Measurements from ENCODE around the gene RPUSD1.
"Not testable (repeated sequence)": the region's sequence is repeated elsewhere in the genome, so short reads cannot be mapped to it uniquely, and the experiment has no call there.

RPUSD1 gene

DNA sequence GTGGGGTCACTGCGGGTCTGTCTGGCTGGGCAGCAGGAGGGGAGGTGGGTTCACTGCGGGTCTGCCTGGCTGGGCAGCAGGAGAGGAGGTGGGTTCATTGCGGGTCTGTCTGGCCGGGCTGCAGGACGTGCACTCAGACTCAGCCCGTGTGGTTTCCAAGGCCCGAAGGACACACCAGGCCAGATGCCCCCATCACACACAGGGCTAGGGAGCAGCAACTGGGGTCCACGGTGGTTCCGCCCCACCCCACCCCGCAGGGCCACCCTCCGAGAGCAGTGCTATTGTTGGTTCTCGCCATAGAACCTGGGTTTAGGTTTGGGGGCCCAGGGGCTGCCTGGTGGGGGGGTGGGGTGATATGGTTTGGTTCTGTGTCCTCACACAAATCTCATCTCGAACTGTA is 41.5 kb downstream of the RPUSD1 start:
- Histone ChIP-seq H3K4me2 (ENCODE audit: low read depth, low read length, poor library complexity, severe bottlenecking) (no peak overlapping the region), H3K36me3 (ENCODE audit: low read length) (no peaks in the 10 kb centered on the region), H3K9me2 (replicated peaks; ENCODE audit: insufficient read depth, low read length) (no peaks in the 10 kb centered on the region), H3K27ac (ENCODE audit: low read depth, low read length) (no peak overlapping the region), H3K27me3 (ENCODE audit: low read length) (no peaks in the 10 kb centered on the region), H3K79me2 (ENCODE audit: insufficient read depth, low read length) (no peaks in the 10 kb centered on the region), H3K9ac (ENCODE audit: low read length) (no peak overlapping the region), H4K20me1 (ENCODE audit: low read depth, low read length) (no peaks in the 10 kb centered on the region), H3K4me3 (ENCODE audit: insufficient read depth, low read length, poor library complexity, severe bottlenecking) (no peak overlapping the region), H3F3A (ENCODE audit: insufficient read depth) (no peaks in the 10 kb centered on the region), H2AFZ (ENCODE audit: low read depth, low read length, severe bottlenecking) (no peak overlapping the region), H3K9me3 (ENCODE audit: insufficient read depth, low read length) (no peaks in the 10 kb centered on the region)
- TF ChIP-seq EZH2phosphoT487 (conservative IDR thresholded peaks at IDR 0.05; ENCODE audit: low read length) = no peak
- TF ChIP-seq, protein P1, sequence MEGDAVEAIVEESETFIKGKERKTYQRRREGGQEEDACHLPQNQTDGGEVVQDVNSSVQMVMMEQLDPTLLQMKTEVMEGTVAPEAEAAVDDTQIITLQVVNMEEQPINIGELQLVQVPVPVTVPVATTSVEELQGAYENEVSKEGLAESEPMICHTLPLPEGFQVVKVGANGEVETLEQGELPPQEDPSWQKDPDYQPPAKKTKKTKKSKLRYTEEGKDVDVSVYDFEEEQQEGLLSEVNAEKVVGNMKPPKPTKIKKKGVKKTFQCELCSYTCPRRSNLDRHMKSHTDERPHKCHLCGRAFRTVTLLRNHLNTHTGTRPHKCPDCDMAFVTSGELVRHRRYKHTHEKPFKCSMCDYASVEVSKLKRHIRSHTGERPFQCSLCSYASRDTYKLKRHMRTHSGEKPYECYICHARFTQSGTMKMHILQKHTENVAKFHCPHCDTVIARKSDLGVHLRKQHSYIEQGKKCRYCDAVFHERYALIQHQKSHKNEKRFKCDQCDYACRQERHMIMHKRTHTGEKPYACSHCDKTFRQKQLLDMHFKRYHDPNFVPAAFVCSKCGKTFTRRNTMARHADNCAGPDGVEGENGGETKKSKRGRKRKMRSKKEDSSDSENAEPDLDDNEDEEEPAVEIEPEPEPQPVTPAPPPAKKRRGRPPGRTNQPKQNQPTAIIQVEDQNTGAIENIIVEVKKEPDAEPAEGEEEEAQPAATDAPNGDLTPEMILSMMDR (IDR thresholded peaks at IDR 0.05; ENCODE audit: insufficient read depth, low read length, poor library complexity, severe bottlenecking) = no peak

DNA sequence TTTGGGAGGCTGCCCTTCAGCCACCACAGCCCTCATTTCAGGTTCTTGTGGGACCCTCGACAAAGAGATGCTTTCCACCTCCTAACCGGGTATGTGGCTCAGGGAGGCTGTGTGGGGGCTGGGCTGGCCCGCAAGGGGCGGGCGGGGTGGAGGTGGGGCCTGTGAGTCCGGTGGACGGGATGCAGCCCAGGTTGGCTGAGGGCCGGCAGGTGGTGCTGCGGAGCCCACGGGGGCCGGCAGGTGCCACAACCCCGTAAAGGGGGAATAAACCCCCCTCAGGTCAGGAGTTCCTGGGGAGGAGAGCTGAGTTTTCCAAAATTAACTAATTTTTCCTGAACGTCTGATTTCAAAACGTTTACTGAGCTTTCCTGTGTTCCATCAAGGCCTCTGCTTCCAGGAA is 42.4 kb downstream of the RPUSD1 start:
- H3K27ac ChIP-seq (ENCODE audit: low read depth, low read length) = no peak overlapping the region
- no peak overlapping the region for H3K4me2 ChIP-seq (ENCODE audit: low read depth, low read length, poor library complexity, severe bottlenecking)
- no peak overlapping the region for H3K4me3 ChIP-seq (ENCODE audit: insufficient read depth, low read length, poor library complexity, severe bottlenecking)
- H2AFZ ChIP-seq (ENCODE audit: low read depth, low read length, severe bottlenecking) = no peak overlapping the region
- no peaks in the 10 kb centered on the region for H3K9me2 ChIP-seq (replicated peaks; ENCODE audit: insufficient read depth, low read length)
- H3K27me3 ChIP-seq (ENCODE audit: low read length) = no peaks in the 10 kb centered on the region
- TF ChIP-seq, protein P1 (IDR thresholded peaks at IDR 0.05; ENCODE audit: insufficient read depth, low read length, poor library complexity, severe bottlenecking) = peak; percentile 19
- TF ChIP-seq EZH2phosphoT487 (conservative IDR thresholded peaks at IDR 0.05; ENCODE audit: low read length) = no peak
- no peak overlapping the region for H3K9ac ChIP-seq (ENCODE audit: low read length)
- H3K79me2 ChIP-seq (ENCODE audit: insufficient read depth, low read length) = no peaks in the 10 kb centered on the region
- H3K9me3 ChIP-seq (ENCODE audit: insufficient read depth, low read length) = no peaks in the 10 kb centered on the region
- no peaks in the 10 kb centered on the region for H3F3A ChIP-seq (ENCODE audit: insufficient read depth)
- H3K36me3 ChIP-seq (ENCODE audit: low read length) = no peaks in the 10 kb centered on the region
- H4K20me1 ChIP-seq (ENCODE audit: low read depth, low read length) = no peaks in the 10 kb centered on the region

DNA sequence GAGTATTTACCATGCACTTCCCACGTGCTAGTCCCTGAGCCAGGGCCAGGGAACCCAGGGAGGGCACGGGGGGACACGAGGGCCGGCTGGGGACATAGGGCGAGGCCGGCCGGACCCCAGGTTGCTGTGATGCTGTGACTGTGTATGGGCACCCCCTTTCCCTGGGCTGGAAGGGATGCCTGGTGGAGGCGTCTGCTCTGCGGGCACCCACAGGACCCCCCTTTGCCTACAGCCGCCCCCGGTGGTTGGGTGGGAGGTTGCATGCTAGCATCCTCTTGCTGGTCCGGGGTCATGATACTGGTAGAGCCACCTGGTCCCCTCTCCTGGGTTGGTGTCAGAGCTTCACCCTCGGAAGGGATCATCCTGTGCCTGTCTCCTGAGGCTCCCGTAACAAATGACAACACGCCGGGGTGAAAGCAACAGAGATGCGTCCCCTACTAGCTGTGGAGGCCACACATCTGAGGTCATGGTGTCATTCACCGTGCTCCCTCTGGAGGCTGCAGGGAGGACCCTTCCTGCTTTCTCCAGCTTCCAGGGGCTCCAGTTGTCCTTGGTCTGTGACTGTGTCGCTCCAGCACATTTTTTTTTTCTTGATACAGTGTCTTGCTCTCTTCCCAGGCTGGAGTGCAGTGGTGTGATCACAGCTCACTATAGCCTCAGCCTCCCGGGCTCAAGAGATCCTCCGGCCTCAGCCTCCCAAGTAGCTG is 44.2 kb downstream of the RPUSD1 start:
- H3K27me3 ChIP-seq (ENCODE audit: low read length) = no peaks in the 10 kb centered on the region
- no peaks in the 10 kb centered on the region for H3K9me3 ChIP-seq (ENCODE audit: insufficient read depth, low read length)
- H3K4me3 ChIP-seq (ENCODE audit: insufficient read depth, low read length, poor library complexity, severe bottlenecking) = no peak overlapping the region
- no peaks in the 10 kb centered on the region for H3K9me2 ChIP-seq (replicated peaks; ENCODE audit: insufficient read depth, low read length)
- H2AFZ ChIP-seq (ENCODE audit: low read depth, low read length, severe bottlenecking) = no peak overlapping the region
- TF ChIP-seq, protein P1 (IDR thresholded peaks at IDR 0.05; ENCODE audit: insufficient read depth, low read length, poor library complexity, severe bottlenecking) = no peak
- no peak for TF ChIP-seq EZH2phosphoT487 (conservative IDR thresholded peaks at IDR 0.05; ENCODE audit: low read length)
- peaks cover 9% of the 10 kb centered on the region; the same call in 1 of the 2 replicates for H3K79me2 ChIP-seq (ENCODE audit: insufficient read depth, low read length)
- H3F3A ChIP-seq (ENCODE audit: insufficient read depth) = 0 out of 2 replicates have a peak, but pooled peaks cover 4% of the 10 kb centered on the region
- no peak overlapping the region for H3K4me2 ChIP-seq (ENCODE audit: low read depth, low read length, poor library complexity, severe bottlenecking)
- H4K20me1 ChIP-seq (ENCODE audit: low read depth, low read length) = no peaks in the 10 kb centered on the region
- no peak overlapping the region for H3K27ac ChIP-seq (ENCODE audit: low read depth, low read length)
- H3K9ac ChIP-seq (ENCODE audit: low read length) = no peak overlapping the region
- no peaks in the 10 kb centered on the region for H3K36me3 ChIP-seq (ENCODE audit: low read length)

DNA sequence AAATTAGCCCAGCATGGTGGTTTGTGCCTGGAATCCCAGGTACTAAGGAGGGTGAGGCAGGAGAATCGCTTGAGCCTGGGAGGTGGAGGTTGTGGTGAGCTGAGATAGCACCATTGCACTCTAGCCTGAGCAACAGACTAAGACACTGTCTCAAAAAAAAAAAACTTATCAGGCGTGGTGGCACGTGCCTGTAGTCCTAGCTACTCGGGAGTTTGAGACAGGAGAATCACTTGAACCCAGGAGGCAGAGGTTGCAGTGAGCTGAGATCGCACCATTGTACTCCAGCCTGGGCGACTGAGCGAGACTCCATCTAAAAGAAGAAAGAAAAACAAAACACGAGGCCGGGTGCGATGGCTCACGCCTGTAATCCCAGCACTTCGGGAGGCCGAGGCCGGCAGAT is 45.3 kb downstream of the RPUSD1 start:
- H4K20me1 ChIP-seq (ENCODE audit: low read depth, low read length); H3K9me3 ChIP-seq (ENCODE audit: insufficient read depth, low read length); H3K4me2 ChIP-seq (ENCODE audit: low read depth, low read length, poor library complexity, severe bottlenecking); H3K4me3 ChIP-seq (ENCODE audit: insufficient read depth, low read length, poor library complexity, severe bottlenecking); H3K79me2 ChIP-seq (ENCODE audit: insufficient read depth, low read length); H3K36me3 ChIP-seq (ENCODE audit: low read length); H3K9ac ChIP-seq (ENCODE audit: low read length); H3K9me2 ChIP-seq (replicated peaks; ENCODE audit: insufficient read depth, low read length); H3K27me3 ChIP-seq (ENCODE audit: low read length); H3K27ac ChIP-seq (ENCODE audit: low read depth, low read length); H2AFZ ChIP-seq (ENCODE audit: low read depth, low read length, severe bottlenecking): not testable (repeated sequence)
- 0 out of 2 replicates have a peak, but pooled peaks cover 10% of the 10 kb centered on the region for H3F3A ChIP-seq (ENCODE audit: insufficient read depth)
